ENCODE measurements around the gene NFYC. TPM values are rescaled to one million over a fixed set of nuclear protein-coding genes. Genes with fewer than 3 reads are reported as not detected.
"Not testable (repeated sequence)": the region's sequence is repeated elsewhere in the genome, so short reads cannot be mapped to it uniquely, and the experiment has no call there.

The NFYC gene
- total RNA-seq, 1 donor = 24.2 TPM

- no peak for TF ChIP-seq CTCF (IDR thresholded peaks at IDR 0.05; ENCODE audit: extremely low read depth, low read depth, low read length)
- Histone ChIP-seq H3K27ac (ENCODE audit: low read depth, low read length) (no peak overlapping the region), H2AFZ (ENCODE audit: low read length) (no peak overlapping the region), H3K4me3 (ENCODE audit: insufficient read depth, low read length) (no peak overlapping the region), H3K36me3 (ENCODE audit: insufficient read depth, low read length) (no peaks in the 10 kb centered on the region), H3K79me2 (ENCODE audit: insufficient read depth, low read length) (peaks cover 75% of the 10 kb centered on the region), H3K27me3 (ENCODE audit: insufficient read depth, low read length) (no peaks in the 10 kb centered on the region), H3K9me3 (ENCODE audit: low read depth, low read length) (no peaks in the 10 kb centered on the region), H3K4me2 (ENCODE audit: insufficient read depth, low read length) (no peak overlapping the region), H4K20me1 (ENCODE audit: insufficient read depth, low read length) (peaks cover 17% of the 10 kb centered on the region), H3K4me1 (ENCODE audit: insufficient read depth, low read length) (peaks cover 8% of the 10 kb centered on the region)
- no peak for DNase-seq (ENCODE audit: insufficient read length, low spot score, missing footprints)
These were observed 29.0 kb downstream of the NFYC start for GRCh38 chr1:40720493-40720892.

GRCh38 chr1:40722622-40723021, 31.1 kb downstream of the NFYC start:
- DNase-seq (ENCODE audit: insufficient read length, low spot score, missing footprints) = no peak
- Histone ChIP-seq H3K79me2 (ENCODE audit: insufficient read depth, low read length) (peaks cover 65% of the 10 kb centered on the region), H3K27ac (ENCODE audit: low read depth, low read length) (no peak overlapping the region), H3K9me3 (ENCODE audit: low read depth, low read length) (no peaks in the 10 kb centered on the region), H3K4me2 (ENCODE audit: insufficient read depth, low read length) (no peak overlapping the region), H3K36me3 (ENCODE audit: insufficient read depth, low read length) (no peaks in the 10 kb centered on the region), H3K4me1 (ENCODE audit: insufficient read depth, low read length) (peaks cover 9% of the 10 kb centered on the region), H4K20me1 (ENCODE audit: insufficient read depth, low read length) (peaks cover 17% of the 10 kb centered on the region), H3K27me3 (ENCODE audit: insufficient read depth, low read length) (no peaks in the 10 kb centered on the region), H2AFZ (ENCODE audit: low read length) (no peak overlapping the region), H3K4me3 (ENCODE audit: insufficient read depth, low read length) (no peak overlapping the region)
- TF ChIP-seq CTCF (IDR thresholded peaks at IDR 0.05; ENCODE audit: extremely low read depth, low read depth, low read length) = no peak

GRCh38 chr1:40723196-40723955, 31.9 kb downstream of the NFYC start:
- Histone ChIP-seq H4K20me1 (ENCODE audit: insufficient read depth, low read length) (peaks cover 17% of the 10 kb centered on the region), H2AFZ (ENCODE audit: low read length) (no peak overlapping the region), H3K36me3 (ENCODE audit: insufficient read depth, low read length) (no peaks in the 10 kb centered on the region), H3K27ac (ENCODE audit: low read depth, low read length) (no peak overlapping the region), H3K27me3 (ENCODE audit: insufficient read depth, low read length) (no peaks in the 10 kb centered on the region), H3K4me1 (ENCODE audit: insufficient read depth, low read length) (peaks cover 10% of the 10 kb centered on the region), H3K4me2 (ENCODE audit: insufficient read depth, low read length) (no peak overlapping the region), H3K9me3 (ENCODE audit: low read depth, low read length) (no peaks in the 10 kb centered on the region), H3K4me3 (ENCODE audit: insufficient read depth, low read length) (no peak overlapping the region), H3K79me2 (ENCODE audit: insufficient read depth, low read length) (peaks cover 63% of the 10 kb centered on the region)
- TF ChIP-seq CTCF (IDR thresholded peaks at IDR 0.05; ENCODE audit: extremely low read depth, low read depth, low read length) = no peak
- DNase-seq (ENCODE audit: insufficient read length, low spot score, missing footprints) = no peak

DNA sequence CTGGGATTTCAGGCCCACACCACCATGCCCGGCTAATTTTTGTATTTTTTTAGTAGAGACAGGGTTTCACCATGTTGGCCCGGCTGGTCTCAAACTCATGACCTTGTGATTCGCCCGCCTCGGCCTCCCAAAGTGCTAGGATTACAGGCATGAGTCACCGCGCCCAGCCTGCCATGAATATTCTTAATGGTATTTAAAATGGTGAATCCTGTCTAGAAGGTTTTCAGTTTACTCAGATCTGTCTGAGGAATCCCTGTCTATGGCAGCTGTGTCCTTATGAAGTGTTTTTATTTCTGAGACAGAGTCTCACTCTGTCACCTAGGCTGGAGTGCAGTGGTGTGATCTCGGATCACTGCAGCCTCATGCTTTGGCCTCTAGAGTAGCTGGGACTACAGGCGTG, 36.2 kb downstream of the NFYC start:
- not testable (repeated sequence) for H3K4me2 ChIP-seq (ENCODE audit: insufficient read depth, low read length); H3K27ac ChIP-seq (ENCODE audit: low read depth, low read length)

GRCh38 chr1:40729316-40729862, 37.9 kb downstream of the NFYC start:
- not testable (repeated sequence) for DNase-seq (ENCODE audit: insufficient read length, low spot score, missing footprints)
- H3K79me2 ChIP-seq (ENCODE audit: insufficient read depth, low read length) = peaks cover 57% of the 10 kb centered on the region

More for the DNA sequence above, 36.2 kb downstream of the NFYC start:
- not testable (repeated sequence) for H3K4me3 ChIP-seq (ENCODE audit: insufficient read depth, low read length); H2AFZ ChIP-seq (ENCODE audit: low read length); H3K9me3 ChIP-seq (ENCODE audit: low read depth, low read length); H3K4me1 ChIP-seq (ENCODE audit: insufficient read depth, low read length); H3K27me3 ChIP-seq (ENCODE audit: insufficient read depth, low read length); H3K36me3 ChIP-seq (ENCODE audit: insufficient read depth, low read length)
- peak; percentile 84 for DNase-seq (ENCODE audit: insufficient read length, low spot score, missing footprints)
- Histone ChIP-seq H4K20me1 (ENCODE audit: insufficient read depth, low read length) (peaks cover 17% of the 10 kb centered on the region), H3K79me2 (ENCODE audit: insufficient read depth, low read length) (peaks cover 63% of the 10 kb centered on the region)

More at GRCh38 chr1:40729316-40729862, 37.9 kb downstream of the NFYC start:
- not testable (repeated sequence) for H3K9me3 ChIP-seq (ENCODE audit: low read depth, low read length); H3K4me1 ChIP-seq (ENCODE audit: insufficient read depth, low read length); H3K36me3 ChIP-seq (ENCODE audit: insufficient read depth, low read length); H3K4me3 ChIP-seq (ENCODE audit: insufficient read depth, low read length); H2AFZ ChIP-seq (ENCODE audit: low read length); H3K27me3 ChIP-seq (ENCODE audit: insufficient read depth, low read length); H3K4me2 ChIP-seq (ENCODE audit: insufficient read depth, low read length); H3K27ac ChIP-seq (ENCODE audit: low read depth, low read length)
- peaks cover 11% of the 10 kb centered on the region for H4K20me1 ChIP-seq (ENCODE audit: insufficient read depth, low read length)
